GM21360 (cell line): ENCODE results near the gene JARID2.
A peak's percentile ranks its signal among the peaks of the same experiment; 100 is the strongest.

ENCODE experiments used
- ATAC-seq: cut with Tn5 transposase; IDR thresholded peaks from one replicate; pipeline ENCODE4 v1.9.1; 2021; ENCODE audit warnings: mild to moderate bottlenecking, moderate library complexity; ENCODE audit not compliant: unreplicated experiment

The JARID2 gene

DNA sequence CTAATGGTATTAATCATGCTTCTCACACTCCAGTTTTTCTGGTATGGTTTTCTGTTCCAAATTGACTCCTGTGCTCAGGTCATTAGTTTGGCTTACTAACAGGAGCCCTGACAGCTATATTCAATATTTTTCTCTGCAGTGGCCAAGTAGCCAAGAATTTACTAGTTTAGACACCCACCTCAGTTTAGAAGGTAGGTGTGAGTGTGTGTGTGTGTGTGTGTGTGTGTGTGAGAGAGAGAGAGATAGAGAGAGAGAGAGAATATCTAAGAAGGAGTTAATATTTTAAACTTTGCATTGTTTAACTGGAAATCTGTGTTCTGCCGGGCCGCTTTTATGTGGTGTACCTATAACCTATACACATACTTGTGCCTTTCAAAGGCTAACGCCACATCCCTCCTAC lies 18.5 kb downstream of the JARID2 start:
- no peak for ATAC-seq

DNA sequence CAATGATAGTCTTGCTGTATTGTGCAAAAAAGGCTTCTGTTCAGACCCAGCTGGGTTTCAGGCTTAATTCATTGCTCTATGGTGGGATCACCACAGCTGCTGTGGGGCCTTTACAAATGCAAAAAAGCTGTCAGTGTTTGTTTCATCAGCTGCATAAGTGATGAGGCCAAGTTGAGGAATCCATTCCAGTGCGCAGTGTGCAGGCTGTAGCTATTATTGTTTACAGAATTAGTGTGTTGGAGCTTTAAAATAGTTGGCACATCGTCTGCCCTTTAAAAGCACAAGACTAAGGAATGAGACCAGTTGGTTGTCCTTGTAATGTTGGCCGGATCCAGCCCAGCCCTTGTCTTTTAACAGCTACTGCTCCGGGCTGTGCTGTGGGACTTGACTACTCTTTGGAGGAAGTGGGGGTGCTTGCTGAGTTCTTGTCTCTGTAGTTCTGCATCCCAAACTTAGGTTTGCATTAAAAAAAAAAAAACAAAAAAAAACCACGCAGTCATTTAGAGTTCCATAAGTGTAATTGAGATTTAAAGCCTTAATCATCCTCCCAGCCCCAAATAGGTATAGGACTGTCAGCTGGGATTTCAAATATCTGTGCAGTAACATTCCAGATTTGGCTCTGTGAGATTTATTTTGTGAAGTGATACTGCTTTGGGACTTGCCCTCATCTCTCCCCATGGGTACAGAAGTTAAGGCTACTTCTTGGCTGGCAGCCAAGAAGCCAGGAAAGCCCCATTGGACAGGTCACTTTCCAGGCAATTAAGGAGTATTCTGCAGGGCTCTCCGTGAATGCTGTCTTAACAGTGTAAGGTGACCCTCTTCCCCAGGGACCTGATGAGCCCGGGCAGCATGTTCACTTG lies 19.3 kb downstream of the JARID2 start:
- ATAC-seq, result no peak

DNA sequence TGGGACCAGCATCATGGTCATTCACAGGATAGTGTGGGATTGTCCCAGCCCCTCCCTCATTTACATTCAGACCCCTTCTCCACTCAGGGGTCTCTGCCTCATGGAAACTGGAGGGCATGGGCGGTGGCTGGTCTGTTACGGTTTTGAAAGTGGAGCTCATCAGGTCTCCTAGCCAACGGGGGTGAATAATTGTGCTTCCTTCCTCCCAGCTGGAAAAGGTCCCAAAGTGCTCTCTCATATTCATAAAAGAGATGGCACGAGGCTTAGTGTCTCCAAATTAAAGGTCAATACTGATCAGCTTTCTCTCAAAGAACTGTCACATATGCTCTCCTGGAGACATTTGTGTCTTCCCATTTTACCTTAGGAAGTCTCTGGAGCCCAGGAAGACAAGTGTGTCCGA lies 19.9 kb downstream of the JARID2 start:
- no peak for ATAC-seq

DNA sequence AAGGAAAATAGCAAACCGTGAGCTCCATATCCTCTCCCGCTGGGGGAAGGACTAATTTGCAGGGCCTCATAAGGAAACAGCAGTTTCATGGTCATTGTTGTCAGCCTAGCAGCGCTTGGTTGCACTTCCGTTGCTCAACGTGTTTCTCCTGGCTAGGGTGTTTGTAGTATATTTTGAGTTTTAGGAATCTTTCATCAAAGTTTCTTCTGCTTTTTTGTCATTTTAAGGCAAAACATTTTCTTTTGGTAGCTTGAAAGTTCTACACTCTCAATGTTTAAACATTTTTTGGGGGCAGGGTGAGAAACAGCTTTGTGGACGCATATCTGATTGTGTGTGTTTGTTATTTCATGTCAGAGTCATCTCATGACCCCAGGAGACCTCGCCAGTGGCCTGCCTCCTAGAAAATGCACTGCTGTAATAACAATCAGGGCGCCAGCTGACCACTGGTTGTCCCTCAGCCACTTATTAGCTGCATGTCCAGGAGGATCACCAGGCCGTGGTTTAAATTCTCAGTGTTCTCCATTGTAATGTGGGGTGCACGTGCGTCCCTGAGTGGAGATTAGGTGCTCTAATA lies 20.6 kb downstream of the JARID2 start:
- peak; percentile 73 for ATAC-seq

DNA sequence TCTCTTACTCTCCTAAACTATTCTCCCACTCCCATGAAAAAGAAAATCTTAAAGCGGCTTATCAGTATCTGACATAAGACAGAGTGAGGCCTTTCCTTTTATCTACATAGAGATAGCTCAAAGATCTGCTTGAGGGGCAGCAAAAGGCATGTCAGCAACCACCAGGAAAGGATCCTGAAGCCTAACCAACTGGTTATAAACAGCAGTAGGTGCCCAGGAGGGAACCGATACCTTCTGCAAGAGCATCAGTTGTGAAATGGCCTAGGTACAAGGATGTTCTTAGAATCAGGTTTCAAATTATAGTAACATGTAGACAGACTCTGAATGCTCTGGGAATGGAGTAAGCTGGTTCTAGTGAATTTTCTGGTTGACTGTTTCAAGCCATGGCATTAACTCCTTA lies 21.4 kb downstream of the JARID2 start:
- ATAC-seq, result no peak

DNA sequence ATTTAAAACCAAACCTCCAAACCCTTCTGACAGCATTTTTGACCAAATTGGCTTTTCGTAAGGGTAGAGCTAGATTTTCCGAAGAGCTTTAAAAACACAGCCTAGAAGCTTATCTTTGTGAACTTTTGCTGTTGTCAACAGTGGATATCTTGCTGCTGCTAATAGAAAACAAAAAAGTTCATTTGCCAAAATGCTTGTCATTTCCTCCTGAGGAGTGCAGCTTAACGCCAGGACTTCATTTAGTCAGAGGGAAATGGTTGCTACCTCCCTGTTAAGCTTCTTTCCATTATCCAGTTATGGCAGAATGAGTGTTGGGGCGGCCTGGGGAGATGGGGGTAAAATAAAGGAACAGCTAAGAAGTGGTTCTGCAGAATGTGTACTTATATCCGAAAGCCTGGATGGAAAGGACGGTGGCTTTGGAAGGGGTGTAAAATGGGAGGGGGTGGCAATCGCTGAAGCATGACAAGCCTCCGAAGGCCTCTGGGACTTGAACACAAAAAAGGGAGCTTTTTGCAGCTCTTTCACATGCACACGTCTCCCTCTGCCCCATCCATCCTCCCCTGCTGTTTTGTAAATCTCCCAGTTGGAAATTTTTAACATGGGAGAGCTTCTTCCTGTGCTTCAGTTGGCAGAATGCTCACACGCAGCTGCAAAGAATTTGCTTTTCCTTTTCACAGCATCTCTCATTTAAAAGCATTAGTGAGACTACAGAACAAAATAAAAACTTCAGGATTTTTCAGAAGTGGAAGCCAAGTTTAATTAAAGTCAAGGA lies 22.5 kb downstream of the JARID2 start:
- no peak for ATAC-seq

DNA sequence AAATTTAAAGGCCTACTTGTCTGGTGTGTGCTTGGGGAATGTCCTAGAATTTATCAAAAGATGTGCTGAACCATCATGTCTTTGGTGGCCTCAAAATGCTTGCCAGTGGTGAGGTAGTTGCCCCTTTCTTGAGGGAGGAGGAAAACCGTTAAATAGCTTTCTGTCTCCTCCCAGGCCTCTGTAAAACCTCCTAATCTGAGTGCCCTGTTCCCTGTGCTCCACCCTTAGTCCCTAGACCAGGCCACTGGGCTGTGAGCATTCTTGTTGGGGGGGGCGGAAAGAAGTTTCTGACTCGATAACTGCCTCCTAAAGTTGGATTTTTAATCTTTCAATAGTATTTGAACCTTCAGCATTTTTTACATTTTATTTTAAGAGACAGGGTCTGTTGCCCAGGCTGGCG lies 23.1 kb downstream of the JARID2 start:
- ATAC-seq, result no peak

DNA sequence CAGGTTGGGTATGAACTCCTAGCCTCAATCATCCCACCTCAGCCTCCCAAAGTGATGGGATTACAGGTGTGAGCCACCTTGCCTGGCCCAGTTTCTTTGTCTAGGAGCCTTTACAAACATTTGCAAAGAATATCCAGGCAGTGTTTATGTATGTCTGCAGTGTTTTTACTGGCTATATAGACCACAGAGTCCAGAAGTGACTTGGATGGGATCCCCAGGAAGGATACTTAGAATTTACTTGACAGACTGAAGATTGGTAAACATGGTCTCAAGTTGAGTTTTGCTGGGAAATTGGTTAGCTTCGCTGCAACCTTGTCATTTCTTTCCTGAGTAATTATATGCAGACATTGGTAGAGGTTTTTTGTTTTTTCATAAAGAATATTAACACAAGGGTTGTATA lies 23.8 kb downstream of the JARID2 start:
- ATAC-seq, result no peak

DNA sequence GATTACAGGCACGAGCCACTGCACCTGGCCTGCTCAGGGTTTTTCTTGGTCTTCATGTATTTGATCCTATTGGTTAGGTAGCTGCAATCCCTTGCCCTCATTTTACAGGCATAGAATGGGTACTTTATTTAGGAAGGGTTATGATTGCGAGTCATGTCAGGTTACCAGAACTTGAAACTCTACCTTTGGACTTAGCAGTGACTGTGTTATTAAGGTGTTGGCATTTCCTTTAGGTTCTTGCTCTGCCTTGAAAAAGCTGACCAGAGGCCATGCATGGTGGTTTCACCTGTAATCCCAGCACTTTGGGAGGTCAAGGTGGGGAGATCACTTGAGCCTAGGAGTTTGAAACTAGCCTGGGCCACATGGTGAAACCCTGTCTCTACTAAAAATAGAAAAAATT lies 24.5 kb downstream of the JARID2 start:
- no peak for ATAC-seq

DNA sequence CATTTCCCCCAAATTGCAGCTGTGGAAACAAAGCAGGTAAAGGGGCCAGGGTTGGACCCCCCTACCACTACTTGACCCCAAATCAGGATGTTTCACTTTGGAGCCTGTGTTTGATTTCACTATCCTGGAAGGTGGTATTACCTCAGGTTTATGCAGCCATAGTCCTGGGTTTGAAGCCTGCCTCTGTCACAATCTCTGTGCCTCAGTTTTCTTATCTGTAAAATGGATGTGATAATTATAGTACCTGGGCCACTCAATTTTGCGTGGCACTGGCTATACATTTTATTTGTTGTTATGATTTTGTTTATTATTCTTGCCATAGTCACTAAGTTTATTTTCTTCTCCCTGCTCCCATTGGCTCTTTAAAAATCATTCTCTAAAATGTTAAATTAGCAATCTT lies 26.7 kb downstream of the JARID2 start:
- no peak for ATAC-seq

DNA sequence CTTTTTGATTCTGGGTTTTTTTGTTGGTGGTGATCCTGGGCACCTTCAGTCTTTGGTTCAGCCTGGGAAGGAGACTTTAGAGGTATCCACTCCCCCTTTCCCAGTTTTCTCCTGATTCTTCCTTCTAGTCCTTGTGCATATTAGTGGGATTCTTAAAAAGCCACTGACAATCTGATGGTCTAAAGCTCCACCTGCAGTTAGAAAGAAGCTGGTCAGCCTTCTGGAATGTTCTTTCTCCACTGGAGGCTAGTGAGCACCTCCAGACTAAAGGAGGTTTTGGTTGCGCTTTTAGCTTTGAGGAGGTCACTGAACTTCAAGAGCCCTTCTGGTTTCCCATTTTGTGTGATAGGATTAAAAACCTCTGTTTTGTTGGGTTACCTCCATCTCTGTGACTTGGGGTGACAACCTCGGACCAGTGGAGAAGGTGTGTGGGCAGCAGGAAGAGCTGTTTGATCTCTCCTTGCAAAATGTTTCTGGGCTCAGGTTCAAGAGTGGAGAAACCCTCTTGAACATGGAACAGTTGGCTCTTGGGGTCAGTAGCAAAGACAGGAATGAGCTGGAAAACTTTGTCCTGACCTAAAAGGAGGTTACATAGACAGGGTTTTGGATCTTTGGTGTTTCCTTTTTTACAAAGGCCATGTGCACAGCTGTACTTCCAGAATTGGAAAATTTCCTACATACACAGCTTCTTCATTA lies 29.0 kb downstream of the JARID2 start:
- no peak for ATAC-seq

DNA sequence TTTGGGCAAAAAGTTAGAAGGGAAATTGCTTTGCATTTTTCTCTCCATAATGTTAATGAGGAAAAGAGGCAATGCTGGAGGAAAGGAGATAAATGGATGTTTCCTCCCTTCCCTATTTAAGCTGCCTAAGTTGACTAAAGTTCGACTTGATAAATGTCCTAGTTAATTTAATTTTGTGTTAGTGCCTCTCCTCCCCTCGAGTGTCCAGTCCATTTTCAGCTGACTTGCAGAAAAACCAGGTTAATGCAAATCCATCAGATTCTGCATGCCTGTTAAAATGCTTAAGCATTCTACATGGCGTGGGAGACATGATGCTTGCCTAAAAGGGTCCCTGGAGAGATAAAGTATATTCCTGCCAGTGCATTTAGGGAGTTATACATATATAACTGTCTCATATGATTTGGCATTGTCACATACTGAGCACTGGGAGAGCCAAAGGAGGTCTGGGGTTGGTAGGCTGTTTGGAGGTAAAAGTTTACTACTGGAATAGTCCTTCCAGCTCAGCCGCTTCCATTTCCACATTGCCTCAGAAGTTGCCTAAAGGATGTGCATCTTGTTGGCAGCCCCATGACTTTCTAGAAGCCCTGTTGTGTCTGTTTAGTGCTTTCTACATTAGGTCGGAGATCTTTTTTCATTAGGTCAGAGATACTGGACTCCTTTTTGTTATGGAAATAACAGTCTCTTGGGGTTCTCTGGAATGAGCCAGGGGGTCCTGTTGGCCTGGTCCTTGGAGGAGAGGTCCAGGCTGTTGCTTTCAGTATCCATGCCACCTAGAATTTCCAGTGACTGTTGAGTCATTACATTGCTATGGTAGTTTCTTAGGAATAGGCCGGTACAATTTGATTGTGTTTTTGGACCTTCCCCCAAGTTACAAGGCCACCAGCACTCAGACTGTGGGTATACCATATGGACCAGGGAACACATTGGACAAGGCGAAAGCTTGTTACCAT lies 30.4 kb downstream of the JARID2 start:
- ATAC-seq, result no peak

DNA sequence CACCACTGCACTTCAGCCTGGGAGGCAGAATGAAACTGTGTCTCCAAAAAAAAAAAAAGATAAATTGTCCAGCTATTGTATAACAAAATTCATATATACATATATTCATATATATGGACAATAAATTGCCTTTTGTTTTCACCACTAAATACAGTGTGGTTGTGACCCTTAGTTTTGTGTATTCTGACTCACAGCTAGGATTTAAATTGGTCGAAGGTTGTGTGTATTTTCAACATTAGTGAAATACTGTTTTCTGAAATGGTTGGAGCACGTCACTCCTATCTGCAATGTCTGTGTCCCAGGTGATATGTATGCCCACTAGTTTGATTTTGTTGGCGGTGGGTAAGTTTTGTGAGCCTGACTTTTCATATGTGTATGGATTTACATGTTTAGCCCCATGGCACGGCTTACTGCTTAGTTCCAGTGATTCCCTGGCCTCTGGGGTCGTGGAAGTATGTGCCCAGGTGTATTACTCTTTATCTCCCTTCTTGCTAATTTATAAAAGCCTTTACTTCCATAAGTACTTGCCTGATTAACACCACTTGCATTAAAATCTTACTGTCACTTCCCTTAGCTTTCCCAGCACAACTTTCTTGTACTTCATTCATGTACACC lies 33.3 kb downstream of the JARID2 start:
- ATAC-seq, result no peak

DNA sequence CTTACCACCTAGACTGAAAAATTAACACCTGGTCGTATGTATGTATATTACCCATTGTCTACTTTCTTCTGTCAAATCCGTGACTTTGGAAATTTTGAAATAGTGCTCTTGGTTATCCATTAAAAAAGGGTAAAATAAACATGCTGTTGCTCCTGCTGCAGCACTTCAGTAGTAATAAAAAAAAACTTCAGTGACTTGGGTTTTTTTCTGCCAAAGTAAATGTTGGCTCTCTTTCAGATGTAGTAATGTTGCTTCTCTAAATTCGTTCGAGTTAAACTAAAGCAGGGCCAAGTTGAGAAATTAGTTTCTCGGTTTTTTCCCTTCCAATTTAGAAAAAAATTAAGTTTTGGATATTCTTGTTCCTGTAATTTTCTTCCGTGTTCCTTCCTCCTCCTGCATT lies 34.2 kb downstream of the JARID2 start:
- ATAC-seq, result no peak

DNA sequence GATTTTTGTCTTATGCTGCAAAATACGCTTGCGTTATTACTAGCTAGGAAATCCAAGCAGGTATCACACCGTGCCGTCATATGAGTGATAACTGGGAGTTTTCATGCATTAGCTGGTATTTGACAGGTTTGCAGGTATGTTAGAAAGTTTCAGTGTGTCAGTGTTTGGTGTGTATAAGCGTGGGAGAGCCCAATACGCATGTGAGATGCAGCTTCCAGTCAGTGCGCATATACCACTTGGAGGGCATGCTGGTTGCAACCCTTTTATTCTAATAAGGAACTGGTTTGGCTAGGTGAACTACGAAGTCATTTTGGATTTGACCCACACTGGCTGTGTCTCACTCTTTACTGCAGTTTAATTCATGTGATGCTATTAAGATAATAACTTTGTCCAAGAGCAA lies 35.1 kb downstream of the JARID2 start:
- ATAC-seq, result no peak

DNA sequence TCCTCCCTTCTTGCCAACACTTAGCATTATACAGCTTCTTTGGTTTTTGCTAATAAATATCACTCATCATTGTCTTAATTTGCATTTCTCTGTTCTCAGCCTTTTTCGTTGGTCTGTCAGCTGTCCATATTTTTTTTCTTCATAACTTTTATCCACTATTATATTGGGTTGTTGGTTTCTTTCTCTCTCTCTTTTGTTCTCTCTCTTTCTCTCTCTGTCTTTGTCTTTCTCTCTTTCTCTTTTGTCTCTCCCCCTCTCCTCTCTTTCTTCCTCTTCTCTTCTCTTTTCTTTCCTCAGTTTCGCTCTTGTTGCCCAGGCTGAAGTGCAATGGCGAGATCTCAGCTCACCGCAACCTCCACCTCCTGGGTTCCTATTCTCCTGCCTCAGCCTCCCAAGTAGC lies 36.5 kb downstream of the JARID2 start:
- no peak for ATAC-seq

DNA sequence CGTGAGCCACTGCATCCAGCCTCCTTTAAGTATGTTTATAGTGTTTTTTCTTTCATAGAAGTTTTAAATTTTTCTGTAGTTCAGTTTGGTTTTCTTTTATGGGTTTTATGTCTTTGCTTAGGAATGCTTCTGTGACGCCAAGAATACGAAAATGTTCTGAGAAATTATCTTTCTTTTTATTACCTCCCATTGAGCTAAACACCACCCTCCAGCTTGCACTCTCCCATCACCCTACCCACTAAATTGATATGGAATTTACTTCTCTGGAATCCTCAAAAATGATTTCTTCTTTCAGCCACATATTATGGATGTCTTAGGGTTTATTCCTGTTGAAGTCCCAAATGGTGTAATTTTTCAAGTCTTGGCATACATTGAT lies 38.1 kb downstream of the JARID2 start:
- ATAC-seq, result no peak

DNA sequence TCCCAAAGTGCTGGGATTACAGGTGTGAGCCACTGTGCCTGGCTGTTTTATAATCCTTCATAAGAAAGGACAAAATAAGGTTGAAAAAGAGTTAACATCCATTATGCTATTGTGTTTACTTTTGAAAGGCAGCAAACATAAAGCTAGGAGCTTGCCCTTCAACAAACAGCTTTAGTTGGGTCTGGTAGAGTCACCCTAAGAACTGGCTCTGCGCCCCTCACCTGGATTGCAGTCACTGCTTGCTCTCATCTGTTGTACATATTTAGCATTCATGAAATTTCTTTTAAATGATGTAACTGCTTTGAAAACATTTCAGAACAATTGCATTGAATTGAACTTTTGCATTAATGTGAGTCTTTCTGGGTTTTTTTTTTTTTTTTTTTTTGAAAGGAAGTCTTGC lies 38.9 kb downstream of the JARID2 start:
- no peak for ATAC-seq

DNA sequence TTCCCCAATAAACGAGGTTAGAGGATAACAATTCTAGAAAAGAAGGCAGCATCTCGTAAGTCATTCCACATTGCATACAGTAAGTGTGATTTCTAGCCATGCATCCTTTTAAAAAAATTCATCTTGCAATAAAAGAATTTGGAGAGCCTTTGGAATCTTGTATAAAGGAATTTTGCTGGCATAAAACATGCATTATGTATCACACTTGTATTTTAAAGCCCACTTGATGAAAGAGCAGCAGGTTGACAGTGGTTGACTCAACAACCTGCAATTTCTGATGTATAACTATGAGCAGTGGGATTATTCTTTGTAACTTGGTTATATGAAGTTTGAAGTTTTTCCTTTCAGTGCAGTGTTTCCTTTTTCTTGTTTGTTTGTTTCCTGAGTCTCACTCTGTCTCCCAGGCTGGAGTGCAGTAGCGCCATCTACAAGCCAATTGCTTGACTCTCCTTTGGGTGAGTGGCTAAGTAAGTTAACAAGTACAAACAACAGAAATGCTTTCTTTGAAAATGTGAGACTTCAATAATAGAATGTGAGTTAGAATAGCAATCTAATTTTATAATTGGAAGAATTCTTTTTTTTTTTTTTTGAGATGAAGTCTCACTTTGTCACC lies 39.9 kb downstream of the JARID2 start:
- no peak for ATAC-seq
